COLO829 (cell line): ENCODE results near the gene OR4F16.
"Not testable (repeated sequence)": the region's sequence is repeated elsewhere in the genome, so short reads cannot be mapped to it uniquely, and the experiment has no call there.

ENCODE experiments used
- DNase-seq: peaks from one replicate; pipeline ENCODE4 v3.0.0; 2012; ENCODE audit warnings: low spot score

Gene OR4F16

GRCh38 chr1:686554-686953, at the start of gene OR4F16:
OR4F16 (minus strand) TSS chr1:686654; CDS start chr1:686654, 0 bp downstream.
- DNase-seq = not testable (repeated sequence)

DNA sequence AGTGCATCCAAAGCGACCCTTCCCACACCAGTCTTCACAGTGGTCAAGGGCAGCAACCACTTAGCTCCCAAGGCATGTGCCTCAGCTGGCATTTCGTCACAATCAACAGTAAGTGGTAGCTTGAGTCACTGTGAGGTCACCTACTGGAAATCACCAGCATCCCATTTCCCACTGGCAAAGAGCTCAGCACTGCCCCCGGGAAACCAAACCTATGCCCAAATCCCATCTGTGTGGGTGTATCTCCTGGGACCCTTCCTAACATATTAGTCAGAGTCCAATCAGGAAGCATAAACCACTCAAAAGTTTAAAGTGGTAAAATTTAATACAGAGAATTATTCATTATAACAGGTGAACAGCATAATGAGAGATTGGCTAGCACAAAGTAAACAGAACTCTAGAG, 47.2 kb upstream of the OR4F16 start:
- DNase-seq = not testable (repeated sequence)

DNA sequence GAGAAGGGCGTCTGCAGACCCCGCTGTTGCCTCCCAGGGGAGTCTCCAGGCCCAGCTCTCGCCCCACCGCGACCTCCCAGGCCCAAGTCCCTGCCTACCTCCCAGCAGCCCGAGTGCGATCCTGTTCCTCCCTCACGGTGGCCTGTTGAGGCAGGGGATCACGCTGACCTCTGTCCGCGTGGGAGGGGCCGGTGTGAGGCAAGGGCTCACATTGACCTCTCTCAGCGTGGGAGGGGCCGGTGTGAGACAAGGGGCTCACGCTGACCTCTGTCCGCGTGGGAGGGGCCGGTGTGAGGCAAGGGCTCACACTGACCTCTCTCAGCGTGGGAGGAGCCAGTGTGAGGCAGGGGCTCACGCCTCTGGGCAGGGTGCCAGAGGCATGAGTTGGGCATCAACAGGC, 40.6 kb upstream of the OR4F16 start:
- not testable (repeated sequence) for DNase-seq
